Thoracic aorta (tissue), 2 donors: ENCODE results near the gene USP49. TPM values are rescaled to one million over a fixed set of nuclear protein-coding genes. Genes with fewer than 3 reads are reported as not detected.

Experiments
- ATAC-seq: fragments of 150-250 bp; one replicate; pipeline ENCODE4 v1.8.0; 2017; ENCODE audit warnings: low read depth; ENCODE audit not compliant: insufficient number of reproducible peaks, low FRiP score
- DNase-seq: peaks from one replicate; pipeline ENCODE4 v3.0.0-alpha.2; 2020; ENCODE audit warnings: low spot score
- H3K27ac ChIP-seq, 2 donors: fragments of 200-600 bp; sonication (generic); 1 replicate in 1 of 2; 2 replicates in 1 of 2; pipeline ENCODE4 v1.5.1; 2016; ENCODE audit warnings: mild to moderate bottlenecking in 2 of 2, moderate library complexity in 2 of 2
- H3K27me3 ChIP-seq: fragments of 200-600 bp; sonication (generic); replicated peaks from 2 replicates; pipeline ENCODE4 v1.6.0; 2016; ENCODE audit warnings: mild to moderate bottlenecking; ENCODE audit not compliant: insufficient read depth
- H3K36me3 ChIP-seq: fragments of 200-600 bp; sonication (generic); one replicate; pipeline ENCODE4 v1.5.1; 2016
- H3K4me1 ChIP-seq, 2 donors: fragments of 200-600 bp; sonication (generic); 1 replicate in 1 of 2; 2 replicates in 1 of 2; pipeline versions ENCODE4 v1.5.1 to v1.6.0; 2016; ENCODE audit warnings: low read depth in 2 of 2, mild to moderate bottlenecking in 1 of 2; ENCODE audit not compliant: control insufficient read depth in 1 of 2
- H3K4me3 ChIP-seq: fragments of 200-600 bp; sonication (generic); 2 replicates; pipeline ENCODE4 v1.5.1; 2016; ENCODE audit warnings: mild to moderate bottlenecking
- H3K9me3 ChIP-seq: fragments of 200-600 bp; sonication (generic); 2 replicates; pipeline ENCODE4 v1.5.1; 2016
- total RNA-seq, 2 donors: library from RNA; depleted of rRNA; stranded (reverse); fragments of >200 nt; gene quantifications; one replicate each; pipeline versions ENCODE4 v1.1.0 to v1.2.3, GENCODE V29; 2016
- TF ChIP-seq, protein P1 (sequence below): fragments of 200-600 bp; sonication (generic); IDR thresholded peaks from one replicate; pipeline ENCODE4 v1.5.1; 2019; ENCODE audit warnings: antibody characterized with exemption

Gene USP49
- total RNA-seq, 2 donors from 2014 or later, result 3.3 to 3.8 TPM

DNA sequence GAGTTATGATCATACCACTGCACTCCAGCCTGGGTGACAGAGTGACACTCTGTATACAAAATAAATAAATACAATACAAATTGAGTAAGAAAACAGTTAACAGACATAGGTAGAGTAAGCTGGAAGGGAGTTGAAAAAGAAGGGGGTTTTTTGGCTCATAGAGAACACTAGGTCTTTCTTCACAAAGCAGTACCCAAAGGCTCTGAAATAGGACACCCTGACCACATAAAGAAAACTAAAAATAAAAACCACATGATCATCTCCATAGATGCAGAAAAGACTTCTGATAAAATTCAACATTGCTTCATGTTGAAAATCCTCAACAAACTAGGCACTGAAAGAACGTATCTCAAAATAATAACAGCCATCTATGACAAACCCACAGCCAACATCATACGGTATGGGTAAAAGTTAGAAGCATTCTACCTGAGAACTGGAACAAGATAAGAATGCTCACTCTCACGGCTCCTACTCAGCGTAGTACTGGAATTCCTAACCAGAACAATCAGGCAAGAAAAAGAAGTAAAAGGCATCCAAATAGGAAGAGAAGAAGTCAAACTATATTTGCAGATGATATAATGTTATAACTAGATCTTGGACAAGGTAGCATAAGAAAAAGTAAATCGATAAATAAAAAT, 59.0 kb downstream of the USP49 start:
- Histone ChIP-seq H3K27me3 (no peaks in the 10 kb centered on the region), H3K36me3 (no peaks in the 10 kb centered on the region), H3K4me3 (no peak overlapping the region), H3K4me1 (no peaks in the 10 kb centered on the region), H3K27ac (no peak overlapping the region), H3K9me3 (no peaks in the 10 kb centered on the region)
- DNase-seq (no peak), ATAC-seq (no peak)
- TF ChIP-seq, protein P1, sequence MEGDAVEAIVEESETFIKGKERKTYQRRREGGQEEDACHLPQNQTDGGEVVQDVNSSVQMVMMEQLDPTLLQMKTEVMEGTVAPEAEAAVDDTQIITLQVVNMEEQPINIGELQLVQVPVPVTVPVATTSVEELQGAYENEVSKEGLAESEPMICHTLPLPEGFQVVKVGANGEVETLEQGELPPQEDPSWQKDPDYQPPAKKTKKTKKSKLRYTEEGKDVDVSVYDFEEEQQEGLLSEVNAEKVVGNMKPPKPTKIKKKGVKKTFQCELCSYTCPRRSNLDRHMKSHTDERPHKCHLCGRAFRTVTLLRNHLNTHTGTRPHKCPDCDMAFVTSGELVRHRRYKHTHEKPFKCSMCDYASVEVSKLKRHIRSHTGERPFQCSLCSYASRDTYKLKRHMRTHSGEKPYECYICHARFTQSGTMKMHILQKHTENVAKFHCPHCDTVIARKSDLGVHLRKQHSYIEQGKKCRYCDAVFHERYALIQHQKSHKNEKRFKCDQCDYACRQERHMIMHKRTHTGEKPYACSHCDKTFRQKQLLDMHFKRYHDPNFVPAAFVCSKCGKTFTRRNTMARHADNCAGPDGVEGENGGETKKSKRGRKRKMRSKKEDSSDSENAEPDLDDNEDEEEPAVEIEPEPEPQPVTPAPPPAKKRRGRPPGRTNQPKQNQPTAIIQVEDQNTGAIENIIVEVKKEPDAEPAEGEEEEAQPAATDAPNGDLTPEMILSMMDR, result no peak

DNA sequence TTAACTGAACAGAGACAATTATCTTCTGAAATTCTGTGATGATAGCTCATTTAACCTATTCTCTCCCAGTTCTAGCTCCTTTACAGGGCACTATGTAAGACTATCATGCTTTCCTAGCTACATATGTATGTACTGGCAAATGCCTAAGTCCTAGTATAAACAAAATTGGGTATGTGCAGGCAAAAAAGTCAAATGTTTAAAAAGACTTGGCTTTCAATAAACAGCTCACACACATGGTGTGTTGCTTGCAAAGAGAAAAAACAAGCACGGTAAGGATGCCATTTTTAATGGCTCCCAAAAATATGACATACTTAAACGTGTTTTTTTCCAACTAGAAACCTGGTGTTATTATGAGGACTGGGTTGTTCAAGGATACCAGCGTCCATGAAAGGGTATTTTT, 62.9 kb downstream of the USP49 start:
- no peaks in the 10 kb centered on the region for H3K36me3 ChIP-seq
- no peaks in the 10 kb centered on the region for H3K27me3 ChIP-seq
- no peak for ATAC-seq
- H3K4me3 ChIP-seq, result no peak overlapping the region
- H3K9me3 ChIP-seq, result no peaks in the 10 kb centered on the region
- H3K4me1 ChIP-seq, result no peaks in the 10 kb centered on the region
- TF ChIP-seq, protein P1, result no peak
- no peak overlapping the region for H3K27ac ChIP-seq
- DNase-seq, result no peak

DNA sequence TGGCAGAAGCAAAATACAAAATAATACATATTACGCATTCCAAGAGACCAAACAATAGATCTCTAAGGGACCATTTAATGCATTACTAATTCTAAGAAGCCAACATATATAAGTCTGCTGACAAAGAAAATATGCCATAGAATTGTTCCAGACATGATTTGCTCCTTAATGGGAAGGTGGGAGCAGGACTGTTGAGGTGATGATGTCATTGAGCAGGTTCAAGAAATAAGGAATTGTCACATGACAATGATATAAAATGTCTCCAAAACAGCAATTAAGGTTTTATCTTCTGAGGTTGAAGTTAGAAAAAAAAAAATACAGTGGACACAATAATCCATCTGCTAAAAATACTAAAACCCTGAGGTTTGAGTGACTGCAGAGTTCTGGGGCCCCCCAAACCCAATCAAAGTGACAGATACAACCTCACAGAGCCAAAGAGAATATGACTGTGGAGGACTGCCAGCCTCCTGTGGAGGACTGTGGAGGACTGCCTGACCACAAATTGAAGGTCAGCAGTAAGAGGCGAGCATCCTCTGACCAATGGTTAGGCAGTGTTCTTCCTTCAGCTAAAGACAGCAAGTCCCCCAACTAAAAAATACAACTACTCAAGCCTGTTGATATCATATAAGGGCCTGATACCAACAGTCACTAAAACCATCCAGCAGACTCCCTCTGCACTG, 68.7 kb downstream of the USP49 start:
- TF ChIP-seq, protein P1, result no peak
- no peak for ATAC-seq

DNA sequence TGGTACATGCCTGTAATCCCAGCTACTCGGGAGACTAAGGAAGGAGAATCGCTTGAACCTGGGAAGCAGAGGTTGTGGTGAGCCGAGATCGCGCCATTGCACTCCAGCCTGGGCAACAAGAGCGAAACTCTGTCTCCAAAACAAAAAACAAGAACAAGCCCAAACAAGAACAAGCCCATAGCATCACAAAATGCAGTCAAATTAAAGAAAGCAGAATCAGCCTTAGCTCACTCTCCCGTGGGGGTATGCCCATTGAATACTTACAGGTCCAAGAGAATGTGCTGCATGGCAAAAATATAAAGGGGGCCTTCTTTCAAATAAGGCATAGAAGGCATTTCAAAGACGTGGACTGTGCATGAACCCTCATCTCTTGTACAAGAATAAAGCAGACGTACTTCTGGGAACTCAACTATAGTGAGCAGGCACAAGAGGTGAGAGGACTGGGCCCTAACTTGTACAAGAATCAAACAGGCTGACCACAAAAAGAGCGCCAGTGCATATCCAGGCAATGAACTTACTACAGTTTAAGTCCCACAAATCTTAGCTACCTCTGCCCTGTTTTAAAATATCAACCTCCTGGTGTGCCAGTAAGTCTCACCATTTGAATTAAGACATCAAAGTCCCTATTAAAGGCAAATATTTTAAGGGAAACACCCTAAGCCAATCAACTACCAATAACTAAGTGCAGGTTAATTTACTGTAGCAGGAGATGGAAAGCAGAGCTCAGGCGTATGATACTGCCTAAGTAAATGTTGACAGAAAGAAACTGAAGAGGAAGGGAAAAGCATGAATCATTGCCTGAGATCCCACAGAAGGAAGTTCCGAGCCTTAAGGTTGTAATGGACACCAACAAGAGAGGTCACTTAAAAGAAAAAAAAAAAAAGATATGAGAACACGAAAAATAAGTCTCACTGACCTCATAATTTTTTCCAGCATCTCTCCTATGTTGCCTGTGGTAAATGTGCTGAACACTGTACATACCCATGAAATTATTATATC, 70.3 kb downstream of the USP49 start:
- Histone ChIP-seq H3K36me3 (peaks cover 3% of the 10 kb centered on the region), H3K27me3 (no peaks in the 10 kb centered on the region), H3K4me3 (no peak overlapping the region), H3K9me3 (no peaks in the 10 kb centered on the region), H3K4me1 (no peaks in the 10 kb centered on the region), H3K27ac (no peak overlapping the region)
- DNase-seq (no peak), ATAC-seq (no peak)
- TF ChIP-seq, protein P1, result no peak

More for the DNA sequence above, 68.7 kb downstream of the USP49 start:
- Histone ChIP-seq H3K4me1 (no peaks in the 10 kb centered on the region), H3K27me3 (no peaks in the 10 kb centered on the region), H3K9me3 (no peaks in the 10 kb centered on the region), H3K4me3 (no peak overlapping the region), H3K27ac (no peak overlapping the region), H3K36me3 (peaks cover 3% of the 10 kb centered on the region)
- no peak for DNase-seq

DNA sequence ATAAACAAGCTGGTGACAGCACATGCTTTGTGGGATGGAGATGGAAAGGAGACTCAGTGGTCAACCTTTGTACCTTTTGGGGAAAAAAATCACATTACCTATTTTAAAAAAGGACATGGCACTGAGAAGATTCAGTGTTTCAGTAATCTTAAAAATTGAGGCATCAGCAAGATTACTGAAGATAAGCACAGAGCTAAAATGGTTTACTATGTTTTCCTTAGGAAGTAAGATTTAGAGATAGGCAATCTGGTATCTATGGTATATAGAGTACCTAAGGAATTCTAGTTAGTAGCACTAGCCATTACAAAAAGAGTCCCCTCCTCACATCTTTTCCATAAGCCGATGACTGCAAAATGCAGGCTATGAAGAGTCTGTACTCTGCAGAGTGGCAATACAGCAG, 72.0 kb downstream of the USP49 start:
- H3K36me3 ChIP-seq, result peaks cover 3% of the 10 kb centered on the region
- no peak overlapping the region for H3K4me3 ChIP-seq
- H3K9me3 ChIP-seq, result no peaks in the 10 kb centered on the region
- H3K27ac ChIP-seq, result no peak overlapping the region
- H3K27me3 ChIP-seq, result no peaks in the 10 kb centered on the region
- ATAC-seq (no peak), DNase-seq (no peak)
- no peaks in the 10 kb centered on the region for H3K4me1 ChIP-seq
- TF ChIP-seq, protein P1, result no peak
